Upper lobe of right lung (tissue), 1 donor: ENCODE data around the gene GPA33. TPM values are rescaled to one million over a fixed set of nuclear protein-coding genes. Genes with fewer than 3 reads are reported as not detected.

Experiments used
- ATAC-seq: fragments of 200-7000 bp; cut with Tn5 transposase; one replicate; pipeline ENCODE4 v1.9.1; 2020; ENCODE audit warnings: mild to moderate bottlenecking, moderate library complexity
- DNase-seq: peaks from one replicate; pipeline ENCODE4 v3.0.0-alpha.2; 2020
- H3K27ac ChIP-seq: fragments of 200-600 bp; one replicate; pipeline ENCODE4 v1.8.0; 2022
- H3K27me3 ChIP-seq: fragments of 200-600 bp; one replicate; pipeline ENCODE4 v1.8.0; 2022; ENCODE audit warnings: mild to moderate bottlenecking
- H3K36me3 ChIP-seq: fragments of 200-600 bp; one replicate; pipeline ENCODE4 v1.8.0; 2022
- H3K4me1 ChIP-seq: fragments of 200-600 bp; one replicate; pipeline ENCODE4 v1.8.0; 2022
- H3K4me3 ChIP-seq: fragments of 200-600 bp; one replicate; pipeline ENCODE4 v1.8.0; 2022; ENCODE audit warnings: mild to moderate bottlenecking
- H3K9me3 ChIP-seq: fragments of 200-600 bp; one replicate; pipeline ENCODE4 v1.8.0; 2022
- intact Hi-C: fragments of 100-400 bp; cut with DNase I; formaldehyde crosslinking; loops from one replicate; pipeline ENCODE4 v1.11.0; 2022
- total RNA-seq: library from RNA; stranded (reverse); fragmentation: NEBNext Ultra II Directional; extraction: Animal tissue kit (Norgen Biotek cat#: 25700); gene quantifications from one replicate; pipeline ENCODE4 v1.2.1, GENCODE V29; 2021
- TF ChIP-seq, protein P1 (sequence below): fragments of 200-600 bp; IDR thresholded peaks from one replicate; pipeline ENCODE4 v1.8.0; 2022; ENCODE audit warnings: antibody characterized with exemption
- donor health status: DM: no; HTN: yes; CAD: no; lungs with severe emphysema.

GPA33 gene
- total RNA-seq, 1 donor from 2014 or later, result 0.90 TPM

DNA sequence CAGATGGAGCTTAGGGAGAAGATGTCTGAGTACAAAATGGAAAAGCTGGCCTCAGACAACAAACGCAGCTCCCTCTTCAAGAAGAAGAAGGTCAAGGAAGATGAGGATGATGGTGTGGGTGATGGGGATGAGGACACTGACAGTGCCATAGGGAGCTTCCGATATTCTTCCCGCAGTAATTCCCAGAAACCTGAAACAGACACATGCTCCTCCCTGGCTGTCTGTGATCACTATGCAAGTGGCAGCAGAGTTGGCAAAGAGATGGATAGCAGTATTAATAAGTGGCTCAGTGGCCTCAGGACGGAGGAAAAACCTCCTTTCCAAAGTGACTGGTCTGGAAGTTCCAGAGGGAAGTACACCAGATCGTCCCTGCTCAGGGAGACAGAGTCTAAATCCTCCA is 37.5 kb upstream of the GPA33 start:
- DNase-seq, result no peak
- H3K36me3 ChIP-seq, result no peaks in the 10 kb centered on the region
- intact Hi-C loops, result no loop called here

GRCh38 chr1:167127236-167127635 is 37.1 kb upstream of the GPA33 start:
- intact Hi-C loops, result no loop called here
- no peak for ATAC-seq
- TF ChIP-seq, protein P1, sequence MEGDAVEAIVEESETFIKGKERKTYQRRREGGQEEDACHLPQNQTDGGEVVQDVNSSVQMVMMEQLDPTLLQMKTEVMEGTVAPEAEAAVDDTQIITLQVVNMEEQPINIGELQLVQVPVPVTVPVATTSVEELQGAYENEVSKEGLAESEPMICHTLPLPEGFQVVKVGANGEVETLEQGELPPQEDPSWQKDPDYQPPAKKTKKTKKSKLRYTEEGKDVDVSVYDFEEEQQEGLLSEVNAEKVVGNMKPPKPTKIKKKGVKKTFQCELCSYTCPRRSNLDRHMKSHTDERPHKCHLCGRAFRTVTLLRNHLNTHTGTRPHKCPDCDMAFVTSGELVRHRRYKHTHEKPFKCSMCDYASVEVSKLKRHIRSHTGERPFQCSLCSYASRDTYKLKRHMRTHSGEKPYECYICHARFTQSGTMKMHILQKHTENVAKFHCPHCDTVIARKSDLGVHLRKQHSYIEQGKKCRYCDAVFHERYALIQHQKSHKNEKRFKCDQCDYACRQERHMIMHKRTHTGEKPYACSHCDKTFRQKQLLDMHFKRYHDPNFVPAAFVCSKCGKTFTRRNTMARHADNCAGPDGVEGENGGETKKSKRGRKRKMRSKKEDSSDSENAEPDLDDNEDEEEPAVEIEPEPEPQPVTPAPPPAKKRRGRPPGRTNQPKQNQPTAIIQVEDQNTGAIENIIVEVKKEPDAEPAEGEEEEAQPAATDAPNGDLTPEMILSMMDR, result no peak

More for the DNA sequence above, 37.5 kb upstream of the GPA33 start:
- Histone ChIP-seq H3K27me3 (no peaks in the 10 kb centered on the region), H3K9me3 (no peaks in the 10 kb centered on the region), H3K4me1 (no peaks in the 10 kb centered on the region), H3K27ac (no peak overlapping the region), H3K4me3 (no peak overlapping the region)
- TF ChIP-seq, protein P1, result no peak
- ATAC-seq, result no peak

GRCh38 chr1:167126811-167127210 is 36.6 kb upstream of the GPA33 start:
- no peak overlapping the region for H3K4me3 ChIP-seq
- no peaks in the 10 kb centered on the region for H3K9me3 ChIP-seq
- no peak overlapping the region for H3K27ac ChIP-seq
- no peaks in the 10 kb centered on the region for H3K27me3 ChIP-seq
- no peaks in the 10 kb centered on the region for H3K36me3 ChIP-seq
- TF ChIP-seq, protein P1, result no peak
- H3K4me1 ChIP-seq, result no peaks in the 10 kb centered on the region
- DNase-seq, result no peak
- ATAC-seq, result no peak
- intact Hi-C loops, result no loop called here

More at GRCh38 chr1:167127236-167127635, 37.1 kb upstream of the GPA33 start:
- Histone ChIP-seq H3K36me3 (no peaks in the 10 kb centered on the region), H3K27me3 (no peaks in the 10 kb centered on the region), H3K4me3 (no peak overlapping the region), H3K9me3 (no peaks in the 10 kb centered on the region), H3K27ac (no peak overlapping the region), H3K4me1 (no peaks in the 10 kb centered on the region)
- no peak for DNase-seq

DNA sequence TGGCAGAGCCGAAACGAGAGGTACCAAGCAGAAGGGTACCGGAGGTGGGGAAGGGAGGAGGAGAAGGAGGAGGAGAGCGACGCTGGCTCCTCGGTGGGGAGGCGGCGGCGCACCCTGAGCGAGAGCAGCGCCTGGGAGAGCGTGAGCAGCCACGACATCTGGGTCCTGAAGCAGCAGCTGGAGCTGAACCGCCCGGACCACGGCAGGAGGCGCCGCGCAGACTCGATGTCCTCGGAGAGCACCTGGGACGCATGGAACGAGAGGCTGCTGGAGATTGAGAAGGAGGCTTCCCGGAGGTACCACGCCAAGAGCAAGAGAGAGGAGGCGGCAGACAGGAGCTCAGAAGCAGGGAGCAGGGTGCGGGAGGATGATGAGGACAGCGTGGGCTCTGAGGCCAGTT is 36.1 kb upstream of the GPA33 start:
- peaks cover 3% of the 10 kb centered on the region for H3K4me1 ChIP-seq
- TF ChIP-seq, protein P1, result no peak
- DNase-seq (no peak), ATAC-seq (no peak)
- no peaks in the 10 kb centered on the region for H3K9me3 ChIP-seq
- H3K36me3 ChIP-seq, result no peaks in the 10 kb centered on the region
- no peak overlapping the region for H3K27ac ChIP-seq
- intact Hi-C loops, result no loop called here
- no peaks in the 10 kb centered on the region for H3K27me3 ChIP-seq
- no peak overlapping the region for H3K4me3 ChIP-seq

DNA sequence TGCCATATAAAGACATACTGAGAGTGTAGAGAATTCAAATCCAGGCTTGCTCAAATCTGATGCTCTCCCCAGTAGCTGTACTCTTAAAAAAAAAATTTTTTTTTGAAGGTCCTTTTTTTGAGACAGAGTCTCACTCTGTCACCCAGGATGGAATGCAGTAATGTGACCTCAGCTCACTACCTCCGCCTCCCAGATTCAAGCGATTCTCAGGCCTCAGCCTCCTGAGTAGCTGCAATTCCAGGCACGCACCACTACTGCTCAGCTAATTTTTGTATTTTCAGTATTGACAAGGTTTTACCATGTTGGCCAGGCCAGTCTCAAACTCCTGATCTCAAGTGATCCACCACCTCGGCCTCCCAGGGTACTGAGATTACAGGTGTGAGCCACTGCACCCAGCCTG is 32.4 kb upstream of the GPA33 start:
- DNase-seq (no peak), ATAC-seq (no peak)
- TF ChIP-seq, protein P1, result no peak
- Histone ChIP-seq H3K4me3 (no peak overlapping the region), H3K27ac (no peak overlapping the region), H3K27me3 (no peaks in the 10 kb centered on the region), H3K9me3 (no peaks in the 10 kb centered on the region), H3K4me1 (peaks cover 5% of the 10 kb centered on the region), H3K36me3 (no peaks in the 10 kb centered on the region)
- intact Hi-C loops, result no loop called here

DNA sequence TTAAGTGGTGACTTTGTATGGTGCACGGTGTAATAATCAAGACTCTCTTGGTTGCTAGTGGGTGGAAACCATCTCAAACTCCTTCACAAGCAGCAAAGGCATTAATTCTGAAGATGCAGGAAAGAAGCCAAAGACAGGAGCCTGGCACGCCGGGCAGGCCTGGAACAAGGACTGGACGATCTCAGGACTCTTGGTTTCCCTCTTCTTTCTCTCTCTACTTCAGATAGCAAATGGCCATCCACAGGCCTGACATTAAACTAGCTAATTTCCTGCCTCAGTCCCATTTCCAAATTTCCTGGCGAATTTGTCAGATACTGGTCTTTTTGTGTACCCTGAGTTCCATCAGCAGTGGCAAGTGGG is 31.9 kb upstream of the GPA33 start:
- TF ChIP-seq, protein P1, result no peak
- H3K27ac ChIP-seq, result no peak overlapping the region

More for the DNA sequence above, 31.9 kb upstream of the GPA33 start:
- Histone ChIP-seq H3K4me3 (no peak overlapping the region), H3K27me3 (no peaks in the 10 kb centered on the region), H3K4me1 (peaks cover 5% of the 10 kb centered on the region), H3K9me3 (no peaks in the 10 kb centered on the region), H3K36me3 (no peaks in the 10 kb centered on the region)
- no peak for ATAC-seq
- intact Hi-C loops, result no loop called here
- no peak for DNase-seq
